ENCODE results near the gene DDIT4.
A peak's percentile ranks its signal among the peaks of the same experiment; 100 is the strongest.

Gene DDIT4

GRCh38 chr10:72316748-72317435, 43.2 kb downstream of the DDIT4 start:
- no peak for DNase-seq (ENCODE audit: low spot score)

DNA sequence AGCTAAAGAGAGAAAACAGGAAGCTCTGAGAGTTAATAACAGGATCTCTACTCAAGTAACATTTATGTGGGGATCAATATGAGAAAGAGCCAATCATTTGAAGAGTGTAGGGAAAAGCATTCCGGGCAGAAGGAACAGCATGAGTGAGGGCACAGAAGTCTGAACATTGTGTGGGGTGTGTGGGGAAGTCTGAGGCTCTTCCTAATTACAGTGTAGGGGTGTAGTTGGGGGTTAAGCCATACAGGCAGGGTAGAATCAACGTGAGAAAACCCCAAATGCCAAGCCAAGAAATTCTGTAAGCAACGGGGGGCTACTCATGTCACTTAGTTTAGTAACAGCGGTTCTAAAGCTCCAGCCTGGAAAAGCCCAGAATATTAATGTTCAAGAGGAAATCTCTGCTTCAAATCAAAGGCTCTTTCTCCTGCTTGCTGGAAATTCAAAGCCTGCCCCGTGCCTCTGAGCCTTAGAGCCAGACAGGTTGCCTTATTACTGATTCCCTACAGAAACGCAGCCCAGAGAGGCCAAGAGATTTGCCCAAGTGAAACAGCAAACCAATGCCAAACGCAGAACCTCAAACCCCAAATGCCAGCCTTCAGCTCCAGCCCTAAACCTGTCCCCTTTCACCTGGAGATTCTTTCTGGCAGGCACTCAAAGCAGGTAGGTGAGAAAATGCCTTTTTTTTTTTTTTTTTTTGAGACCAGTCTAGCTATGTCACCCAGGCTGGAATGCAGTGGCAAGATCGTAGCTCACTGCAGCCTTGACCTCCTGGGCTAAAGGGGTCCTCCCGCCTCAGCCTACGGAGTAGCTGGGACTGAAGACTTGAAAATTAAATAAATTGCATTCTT, 44.9 kb downstream of the DDIT4 start:
- DNase-seq (ENCODE audit: low spot score): no peak

- DNase-seq (ENCODE audit: low spot score): peak; percentile 85
Observed at GRCh38 chr10:72319416-72320254, 45.9 kb downstream of the DDIT4 start.

GRCh38 chr10:72320676-72321247, 47.0 kb downstream of the DDIT4 start:
- peak; percentile 46 for DNase-seq (ENCODE audit: low spot score)

- DNase-seq (ENCODE audit: low spot score): no peak
Observed at GRCh38 chr10:72321248-72322029, 47.7 kb downstream of the DDIT4 start.

DNA sequence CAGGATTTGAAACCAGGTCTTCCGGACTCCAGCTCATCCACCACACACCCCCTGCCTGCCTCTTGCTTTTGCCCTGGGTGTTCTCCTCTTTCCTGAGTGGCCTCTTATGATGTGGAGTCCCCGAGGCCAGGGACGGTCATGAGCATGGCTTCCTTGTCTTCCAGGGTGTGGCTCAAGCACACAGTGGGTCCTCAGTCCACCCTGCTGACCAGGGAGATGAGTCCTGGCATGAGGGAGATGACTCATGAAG, 48.2 kb downstream of the DDIT4 start:
- no peak for DNase-seq (ENCODE audit: low spot score)

GRCh38 chr10:72322280-72323058, 48.7 kb downstream of the DDIT4 start:
- no peak for DNase-seq (ENCODE audit: low spot score)

- no peak for DNase-seq (ENCODE audit: low spot score)
Observed at GRCh38 chr10:72323108-72323749, 49.5 kb downstream of the DDIT4 start.

GRCh38 chr10:72323771-72324191, 50.1 kb downstream of the DDIT4 start:
- no peak for DNase-seq (ENCODE audit: low spot score)
